ENCODE data around the gene RAB6A. TPM values are rescaled to one million over a fixed set of nuclear protein-coding genes. Genes with fewer than 3 reads are reported as not detected.

Gene RAB6A
- total and polyA plus RNA-seq, 10 of the 15 experiments (the other 5 are each of a cell fraction or from before 2014, with no cell fraction given): 9.8 to 107 (median 34.1) TPM

DNA sequence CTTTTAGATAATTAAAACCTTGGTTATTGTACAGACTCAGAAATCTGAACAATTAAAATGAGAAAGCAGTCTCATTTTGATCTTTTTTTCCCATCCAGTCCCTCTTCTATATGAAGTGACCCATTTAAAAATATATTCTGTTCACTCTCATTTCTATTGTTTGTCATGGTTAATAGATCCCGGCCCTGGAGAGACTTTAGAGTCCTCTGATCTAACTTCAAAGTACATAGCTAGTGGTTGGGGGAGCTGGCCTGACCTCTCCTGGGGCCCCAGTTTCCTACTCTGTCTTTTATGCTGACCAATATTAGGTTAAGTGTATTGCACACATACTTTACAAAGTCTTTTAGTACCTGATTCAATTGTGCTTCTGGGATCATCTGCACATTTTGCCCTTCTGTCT is 40.3 kb upstream of the RAB6A start (continued):
- TF ChIP-seq ZNF207 (IDR thresholded peaks at IDR 0.05; ENCODE audit: borderline replicate concordance): no peak
- no peak for TF ChIP-seq NFIC (IDR thresholded peaks at IDR 0.05; ENCODE audit: low read depth, low read length)

- in situ Hi-C loops (cut with MboI): no loop called here
- ATAC-seq: no peak
- Histone ChIP-seq H3K9ac (ENCODE audit: control insufficient read depth, insufficient read depth, low read length) (no peak overlapping the region), H3K9me3 (replicated peaks; ENCODE audit: control insufficient read depth, insufficient read depth, low read length) (no peaks in the 10 kb centered on the region), H3K4me1 (ENCODE audit: control insufficient read depth, insufficient read depth, low read length) (no peaks in the 10 kb centered on the region), H2AFZ (ENCODE audit: control insufficient read depth, low read depth, low read length) (no peak overlapping the region), H3K27ac (ENCODE audit: control insufficient read depth, insufficient read depth) (no peak overlapping the region), H3K27me3 (replicated peaks in 1 of 2; ENCODE audit: control insufficient read depth in 2 of 2, insufficient read depth in 2 of 2, low read length in 1 of 2) (no peaks in the 10 kb centered on the region), H3K36me3 (ENCODE audit: control insufficient read depth in 2 of 2, insufficient read depth in 2 of 2, low read length in 1 of 2) (peaks cover 0 to 1% of the 10 kb centered on the region in 2 experiments; a peak in 2 of 4 replicates), H3K4me3 (no peak overlapping the region), H4K20me1 (ENCODE audit: control insufficient read depth, insufficient read depth) (no peaks in the 10 kb centered on the region), H3K4me2 (ENCODE audit: control insufficient read depth, insufficient read depth) (no peak overlapping the region), H3K79me2 (ENCODE audit: control insufficient read depth, insufficient read depth, low read length) (no peaks in the 10 kb centered on the region)
- no TSS peak for BruUV-seq (replicated peaks)
- SMC1A ChIA-PET (ENCODE audit: uncharacterized antibody, unreplicated experiment): no interaction called here
- DNase-seq (ENCODE audit: low read depth, low spot score): no peak
- WGBS (ENCODE audit: insufficient coverage, insufficient replicate concordance, low lambda C conversion rate, missing lambda C conversion rate): 99% methylated on average over 4 of the region's 4 CpGs
- no peak for FAIRE-seq
- RAD21 ChIA-PET (ENCODE audit: unreplicated experiment): no interaction called here
- CTCF ChIA-PET: no interaction called here
- intact Hi-C loops (cut with micrococcal nuclease; ENCODE audit: unreplicated experiment): no loop called here
- POLR2A ChIA-PET: interaction anchor here (0.7 to 0.8 kb wide), 3 partner anchors 74 to 383 kb away, joined by 3 to 6 read pairs (median 4); no protein-coding TSS in a partner anchor
- TF ChIP-seq EGR1 (IDR thresholded peaks at IDR 0.05; ENCODE audit: borderline replicate concordance in 1 of 2, low read depth in 2 of 2, low read length in 2 of 2) (no peak), ZNF592 (IDR thresholded peaks at IDR 0.05) (no peak), HDAC2 (IDR thresholded peaks at IDR 0.05) (no peak), HCFC1 (IDR thresholded peaks at IDR 0.05; ENCODE audit: low read length) (no peak), E2F4 (IDR thresholded peaks at IDR 0.05; ENCODE audit: low read depth, low read length) (no peak), IKZF1 (conservative IDR thresholded peaks at IDR 0.05) (no peak), ZZZ3 (IDR thresholded peaks at IDR 0.05; ENCODE audit: control insufficient read depth, insufficient read length, low read depth) (no peak), GATAD2B (conservative IDR thresholded peaks at IDR 0.05; ENCODE audit: low read depth) (no peak), SUPT20H (IDR thresholded peaks at IDR 0.05; ENCODE audit: borderline replicate concordance, control insufficient read depth, low read depth, low read length) (no peak), JUND (IDR thresholded peaks at IDR 0.05; ENCODE audit: low read depth, low read length) (no peak), ESRRA (IDR thresholded peaks at IDR 0.05; ENCODE audit: low read length) (no peak), EZH2 (IDR thresholded peaks at IDR 0.05; ENCODE audit: borderline replicate concordance, control insufficient read depth, low read depth, low read length) (no peak), SIX5 (IDR thresholded peaks at IDR 0.05; ENCODE audit: low read depth, low read length, severe bottlenecking) (no peak), ZBED1 (IDR thresholded peaks at IDR 0.05; ENCODE audit: borderline replicate concordance) (no peak), KLF5 (IDR thresholded peaks at IDR 0.05; ENCODE audit: partially characterized antibody) (no peak)
- TF ChIP-seq, protein P1, sequence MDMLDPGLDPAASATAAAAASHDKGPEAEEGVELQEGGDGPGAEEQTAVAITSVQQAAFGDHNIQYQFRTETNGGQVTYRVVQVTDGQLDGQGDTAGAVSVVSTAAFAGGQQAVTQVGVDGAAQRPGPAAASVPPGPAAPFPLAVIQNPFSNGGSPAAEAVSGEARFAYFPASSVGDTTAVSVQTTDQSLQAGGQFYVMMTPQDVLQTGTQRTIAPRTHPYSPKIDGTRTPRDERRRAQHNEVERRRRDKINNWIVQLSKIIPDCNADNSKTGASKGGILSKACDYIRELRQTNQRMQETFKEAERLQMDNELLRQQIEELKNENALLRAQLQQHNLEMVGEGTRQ (IDR thresholded peaks at IDR 0.05; ENCODE audit: borderline replicate concordance, low read depth, low read length): no peak
These were observed 39.5 kb upstream of the RAB6A start for GRCh38 chr11:73800276-73800806.

Measured in GM12878 (cell line).